Stimulated activated CD8-positive, alpha-beta memory T cell treated with anti-CD3 and anti-CD28 coated beads, Interleukin-4, amount 100 ng/mL, for 4 hours (primary cell): Measurements from ENCODE around the gene NPAS2.

Experiments used
- DNase-seq, 2 donors: peaks; one replicate each; pipeline ENCODE4 v3.0.0-alpha.2; 2020; ENCODE audit warnings: low read depth in 2 of 2, low spot score in 1 of 2

NPAS2 gene

DNA sequence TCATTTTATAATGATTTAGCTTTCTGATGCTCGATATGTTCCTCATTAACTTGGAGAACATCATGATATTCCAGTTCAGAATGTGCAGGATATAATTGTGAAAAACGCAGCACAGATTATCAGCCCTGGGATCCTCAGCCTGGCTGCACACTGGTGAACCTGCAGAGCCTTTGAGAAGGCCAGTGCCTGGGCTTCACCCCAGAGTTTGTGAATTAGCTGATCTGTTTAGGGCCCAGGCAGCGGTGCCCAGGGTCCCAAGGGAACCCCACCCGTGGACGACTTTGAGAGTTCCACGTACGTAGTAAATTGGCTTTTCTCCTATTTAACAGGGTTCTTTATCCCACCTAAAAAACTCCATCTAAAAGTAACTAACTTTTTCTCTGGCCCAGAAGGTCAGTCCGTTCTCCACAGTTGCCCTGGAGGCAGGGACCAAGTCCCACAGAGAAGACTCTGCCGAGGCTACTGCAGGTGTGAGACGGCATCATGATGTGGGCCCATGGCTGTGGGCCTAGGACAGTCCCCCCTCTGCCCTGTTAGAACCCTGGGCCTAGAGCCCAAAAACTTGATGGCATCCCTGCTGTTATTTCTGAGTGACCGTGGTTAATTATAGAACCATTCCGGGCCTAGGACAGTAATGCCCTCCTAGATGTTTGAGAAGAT is 142.6 kb downstream of the NPAS2 start:
- DNase-seq, result no peak

GRCh38 chr2:100963026-100963375 is 143.1 kb downstream of the NPAS2 start:
- no peak for DNase-seq

DNA sequence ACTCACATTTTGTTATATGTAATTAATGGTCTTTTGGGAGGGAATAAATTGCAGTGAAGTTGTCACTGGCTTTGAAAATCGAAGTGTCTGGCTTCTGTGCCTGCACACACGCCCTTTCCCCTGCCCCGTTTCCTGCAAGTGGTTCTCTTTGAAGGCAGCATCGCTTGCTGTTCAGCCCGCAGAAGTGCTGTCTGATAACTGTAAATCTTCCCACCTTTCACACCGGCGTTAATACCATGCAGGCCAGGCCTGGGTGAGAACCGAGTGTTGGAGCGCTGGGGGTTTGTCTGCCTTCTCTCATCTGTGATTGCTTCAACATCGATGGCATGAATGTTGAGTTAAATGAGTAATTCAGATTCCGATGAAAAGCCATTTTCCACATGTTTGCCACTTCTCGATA is 144.3 kb downstream of the NPAS2 start:
- DNase-seq, result no peak

DNA sequence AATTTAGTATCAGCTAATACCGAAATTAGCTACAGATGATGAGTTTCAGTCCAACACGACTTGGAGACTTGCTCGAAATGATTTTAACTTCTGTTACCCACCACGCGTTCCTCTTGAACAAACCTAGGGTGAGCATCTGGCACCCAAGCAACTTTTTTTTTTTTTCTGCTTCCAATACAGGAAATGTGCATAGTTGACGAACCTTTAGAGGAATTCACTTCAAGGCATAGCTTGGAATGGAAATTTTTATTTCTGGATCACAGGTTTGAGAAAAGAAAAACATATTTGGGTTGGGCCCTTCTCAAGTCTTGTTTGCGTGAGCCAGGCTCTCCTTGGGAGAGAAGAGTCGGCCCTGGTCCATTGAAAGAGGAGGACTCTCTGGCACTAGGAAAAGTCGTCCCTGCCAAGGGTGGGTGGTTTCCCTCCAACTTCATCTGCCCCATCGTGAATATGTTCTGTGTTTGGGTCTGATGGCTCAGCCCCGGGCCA is 144.8 kb downstream of the NPAS2 start:
- no peak for DNase-seq

- DNase-seq, result no peak
Measured at GRCh38 chr2:100965596-100965995, 145.7 kb downstream of the NPAS2 start.

DNA sequence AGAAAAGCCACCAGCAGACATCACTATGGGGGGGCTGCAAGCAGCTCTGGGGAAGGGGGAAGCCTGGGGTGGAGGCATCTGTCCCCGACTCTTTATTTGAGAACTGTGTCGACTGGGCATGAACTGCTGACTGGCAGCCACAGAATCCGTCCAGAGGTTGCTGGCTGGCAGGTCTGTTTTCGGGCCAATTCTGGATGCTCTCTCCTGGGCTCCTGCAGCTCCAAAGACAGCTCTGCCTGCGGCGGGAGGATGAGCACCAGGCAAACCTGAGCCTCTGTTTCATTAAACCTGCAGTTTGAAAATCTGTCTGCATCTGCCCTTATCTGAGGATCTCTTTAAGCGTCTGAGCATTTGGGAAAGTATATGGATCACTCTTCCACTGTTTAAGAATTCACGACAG is 147.8 kb downstream of the NPAS2 start:
- DNase-seq, result no peak

DNA sequence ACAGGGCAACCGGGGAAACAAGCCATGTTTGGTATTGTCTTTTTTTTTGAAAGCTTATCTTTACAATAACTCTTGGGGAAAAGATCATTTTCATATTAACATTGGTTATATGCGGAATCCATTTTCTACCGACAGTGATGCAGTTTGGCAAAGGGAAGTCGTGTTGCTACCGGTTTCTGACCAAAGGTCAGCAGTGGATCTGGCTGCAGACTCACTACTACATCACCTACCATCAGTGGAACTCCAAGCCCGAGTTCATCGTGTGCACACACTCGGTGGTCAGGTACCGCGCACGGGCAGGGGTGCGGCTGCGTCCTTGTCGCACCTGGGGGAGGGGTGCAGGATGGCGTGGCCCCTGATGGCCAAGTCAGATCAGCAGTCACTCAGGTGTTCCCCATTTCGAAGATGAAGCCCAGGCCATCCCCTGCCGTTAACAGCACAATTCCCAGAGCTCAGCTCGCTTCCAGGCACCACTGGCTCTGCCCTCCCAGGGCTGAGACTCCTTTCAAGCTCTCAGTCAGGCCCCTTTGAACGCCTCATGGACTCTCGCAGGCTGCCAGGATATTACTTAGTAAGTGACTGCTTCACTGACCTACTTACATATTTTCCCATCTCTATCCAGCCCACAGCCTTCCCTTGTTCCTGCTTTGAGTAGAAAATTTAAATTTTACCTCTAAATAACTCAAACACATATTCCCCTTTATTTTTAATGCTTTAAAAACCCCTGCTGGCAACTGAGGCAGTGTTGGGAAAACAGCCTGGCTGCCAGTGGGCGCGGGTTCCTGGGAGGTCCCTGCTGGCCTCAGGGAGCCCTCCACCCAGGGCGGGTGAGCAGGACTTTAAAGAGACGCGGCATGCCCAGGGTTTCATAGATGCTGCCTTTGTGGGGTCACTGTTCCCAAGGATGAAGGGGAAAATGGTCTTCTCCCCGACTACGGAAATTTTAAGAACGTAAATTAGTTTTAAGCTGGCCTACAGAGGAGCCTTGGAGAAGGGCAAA is 148.5 kb downstream of the NPAS2 start:
- no peak for DNase-seq

- no peak for DNase-seq
Measured at GRCh38 chr2:100969998-100970397, 150.1 kb downstream of the NPAS2 start.

- no peak for DNase-seq
Measured at GRCh38 chr2:100971221-100971620, 151.3 kb downstream of the NPAS2 start.

- no peak for DNase-seq
Measured at GRCh38 chr2:100972452-100972851, 152.5 kb downstream of the NPAS2 start.

DNA sequence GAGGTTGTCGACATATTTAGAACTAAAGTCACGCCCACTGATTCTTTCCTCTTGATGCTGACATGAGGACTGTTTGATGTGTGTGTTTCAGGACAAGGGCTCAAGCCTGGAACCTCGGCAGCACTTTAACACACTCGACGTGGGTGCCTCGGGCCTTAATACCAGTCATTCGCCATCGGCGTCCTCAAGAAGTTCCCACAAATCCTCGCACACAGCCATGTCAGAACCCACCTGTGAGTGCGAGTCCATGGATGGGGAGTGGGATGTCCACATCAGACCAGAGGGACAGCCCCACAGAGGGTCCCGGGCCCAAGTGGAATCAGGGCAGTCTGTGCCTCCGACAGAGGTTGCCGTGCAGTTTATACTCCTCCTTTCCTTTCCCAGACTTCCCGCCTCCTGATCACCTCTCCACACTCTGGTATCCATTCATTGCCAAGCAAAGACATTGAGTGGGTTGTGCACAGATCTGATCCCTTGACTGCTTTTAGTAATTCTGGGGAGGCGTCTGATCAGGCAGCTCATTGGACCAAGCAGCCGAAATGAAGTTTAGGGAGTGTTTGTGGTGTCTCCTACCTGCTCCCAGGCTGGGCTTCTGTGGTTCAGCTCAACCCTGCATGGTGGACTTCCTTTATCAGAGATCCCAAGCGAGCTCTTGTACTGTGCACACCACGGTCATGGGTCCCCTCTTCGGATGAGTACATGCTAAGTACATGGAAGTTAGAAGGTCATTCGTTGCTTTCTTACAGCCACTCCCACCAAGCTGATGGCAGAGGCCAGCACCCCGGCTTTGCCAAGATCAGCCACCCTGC is 155.0 kb downstream of the NPAS2 start:
- DNase-seq, result no peak

GRCh38 chr2:100975521-100975785 is 155.5 kb downstream of the NPAS2 start:
- DNase-seq, result no peak

DNA sequence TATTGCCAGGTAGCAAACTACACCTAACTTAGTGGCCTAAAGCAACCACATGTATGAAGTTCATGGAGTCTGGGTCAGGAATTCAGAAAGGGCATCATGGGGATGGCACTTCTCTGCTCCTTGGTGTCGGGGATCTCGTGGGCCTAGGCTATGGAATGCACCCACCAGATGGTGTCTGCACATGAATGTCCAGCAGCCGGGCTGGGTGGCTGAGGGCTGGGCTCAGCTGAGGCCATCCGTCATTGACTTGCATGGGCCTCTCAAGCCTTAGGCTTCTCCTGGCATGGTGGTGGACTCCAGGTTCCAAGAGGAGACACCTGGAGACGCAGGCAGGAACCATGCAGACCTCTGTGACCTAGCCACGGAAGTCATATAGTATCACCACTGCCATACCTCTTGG is 156.1 kb downstream of the NPAS2 start:
- no peak for DNase-seq

GRCh38 chr2:100976645-100977391 is 156.9 kb downstream of the NPAS2 start:
- no peak for DNase-seq

DNA sequence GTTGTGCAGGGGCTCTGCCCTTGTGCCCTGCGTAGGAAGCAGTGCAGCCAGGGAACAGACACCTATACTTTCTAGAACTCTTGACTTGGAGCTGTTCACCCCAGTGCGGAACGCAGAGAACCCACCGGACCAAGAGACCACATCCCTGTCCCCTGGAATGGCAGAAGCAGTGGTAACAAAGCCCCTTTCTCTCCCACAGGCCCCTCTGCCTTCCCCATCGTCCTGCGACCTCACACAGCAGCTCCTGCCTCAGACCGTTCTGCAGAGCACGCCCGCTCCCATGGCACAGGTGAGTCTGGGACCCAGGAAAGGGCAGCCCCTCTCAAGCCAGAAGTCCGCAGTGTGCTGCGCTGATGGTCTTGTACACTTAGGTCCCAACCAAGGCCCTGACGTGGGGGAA is 157.6 kb downstream of the NPAS2 start:
- DNase-seq, result no peak

DNA sequence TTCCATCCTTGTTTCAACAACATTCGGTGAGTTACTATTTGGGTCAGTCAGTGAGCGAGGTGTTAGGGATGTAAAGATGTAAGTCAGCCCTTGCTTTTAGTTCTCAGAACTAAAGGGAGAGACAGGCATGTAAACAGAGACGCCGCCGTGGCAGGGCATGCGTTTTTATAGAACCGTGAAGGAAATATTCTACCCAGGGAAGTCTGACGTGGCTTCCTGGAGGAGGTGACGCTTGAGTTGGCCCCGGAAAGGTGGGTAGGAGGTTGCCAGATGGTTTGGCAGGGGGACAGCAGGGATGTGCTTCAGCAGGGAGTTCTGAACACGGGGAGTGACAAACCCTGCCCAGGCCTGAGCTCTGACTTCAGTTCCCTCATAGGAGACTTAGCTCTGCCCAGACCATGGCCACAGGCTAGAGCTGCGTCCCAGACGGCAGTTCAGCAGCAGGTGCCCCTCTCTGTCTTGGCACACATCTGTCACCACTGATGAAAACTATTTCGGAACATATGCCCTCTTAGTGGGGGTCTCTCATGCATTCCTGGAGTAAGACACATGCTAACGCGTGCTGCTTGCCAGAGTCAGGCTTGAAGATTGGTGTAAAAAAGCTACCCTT is 158.7 kb downstream of the NPAS2 start:
- DNase-seq, result no peak

GRCh38 chr2:100980046-100980445 is 160.1 kb downstream of the NPAS2 start:
- DNase-seq, result no peak

DNA sequence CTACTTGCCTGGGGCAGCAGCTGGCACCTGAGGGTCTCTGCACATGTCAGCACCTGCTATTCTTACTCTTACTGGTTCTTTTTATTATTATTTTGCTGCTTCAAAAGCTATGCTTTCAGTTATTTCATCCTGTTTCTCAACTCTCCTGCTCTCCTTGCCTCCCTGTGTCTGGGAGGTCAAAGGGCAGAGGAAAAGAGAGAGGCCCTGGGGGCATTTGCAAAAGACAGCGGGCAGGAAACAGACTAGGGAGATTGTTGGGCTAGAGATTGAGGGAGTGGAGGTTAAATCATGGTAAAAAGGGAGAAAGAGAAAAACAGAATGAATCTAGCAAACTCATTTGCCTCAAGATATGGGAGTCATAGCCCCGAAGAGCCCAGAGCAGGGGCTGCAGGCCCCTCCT is 161.1 kb downstream of the NPAS2 start:
- no peak for DNase-seq

- no peak for DNase-seq
Measured at GRCh38 chr2:100982431-100982861, 162.5 kb downstream of the NPAS2 start.

DNA sequence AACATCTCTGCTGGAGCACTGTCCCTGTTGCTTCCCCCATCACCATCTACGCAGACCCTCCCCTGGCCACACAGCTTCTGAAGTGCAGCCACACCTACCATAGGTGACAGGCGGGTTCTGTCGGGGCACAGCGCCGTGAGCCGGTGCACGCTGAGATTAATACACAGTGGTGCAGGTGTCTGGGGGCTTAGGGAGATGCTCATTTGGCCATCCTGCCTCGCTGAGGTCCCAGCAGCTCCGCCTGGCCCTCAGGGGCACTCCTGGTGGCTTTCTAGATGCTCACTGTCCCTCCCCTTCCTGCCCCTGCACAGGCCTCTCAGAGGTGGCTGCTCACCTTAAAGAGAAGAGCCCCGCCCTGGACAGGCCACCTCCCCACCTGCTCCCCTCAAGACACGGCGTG is 163.3 kb downstream of the NPAS2 start:
- DNase-seq, result no peak
